ENCODE results near the gene CUL1.

- TF ChIP-seq POLR2AphosphoS5 (IDR thresholded peaks at IDR 0.05; ENCODE audit: low read depth, low read length) (no peak), POLR2A (IDR thresholded peaks at IDR 0.05; ENCODE audit: low read depth, low read length) (no peak), TAF1 (IDR thresholded peaks at IDR 0.05; ENCODE audit: borderline replicate concordance, low read depth, low read length) (no peak)
Measured at GRCh38 chr7:148662646-148663045, 36.1 kb upstream of the CUL1 start.
